Measurements from ENCODE around the gene PAF1.
A peak's percentile ranks its signal among the peaks of the same experiment; 100 is the strongest.
"Not testable (repeated sequence)": the region's sequence is repeated elsewhere in the genome, so short reads cannot be mapped to it uniquely, and the experiment has no call there.

PAF1 gene

GRCh38 chr19:39350156-39350555, 40.8 kb downstream of the PAF1 start:
- H3K4me1 Mint-ChIP-seq: peaks cover 30 to 48% of the 10 kb centered on the region in 2 donors
- no peaks in the 10 kb centered on the region for H3K9me3 Mint-ChIP-seq
- no peak overlapping the region for H3K4me3 Mint-ChIP-seq
- H3K27me3 Mint-ChIP-seq: no peaks in the 10 kb centered on the region
- no peak overlapping the region for H3K27ac Mint-ChIP-seq
- ATAC-seq (replicated peaks) (no peak), DNase-seq (no peak)
- H3K36me3 Mint-ChIP-seq: peaks cover 25 to 44% of the 10 kb centered on the region in 2 donors

- peaks cover 35 to 55% of the 10 kb centered on the region in 2 donors for H3K4me1 Mint-ChIP-seq
- no peak overlapping the region for H3K27ac Mint-ChIP-seq
- DNase-seq: no peak
- peaks cover 25 to 47% of the 10 kb centered on the region in 2 donors for H3K36me3 Mint-ChIP-seq
- H3K27me3 Mint-ChIP-seq: no peaks in the 10 kb centered on the region
- no peaks in the 10 kb centered on the region for H3K9me3 Mint-ChIP-seq
- ATAC-seq (replicated peaks): no peak
- H3K4me3 Mint-ChIP-seq: no peak overlapping the region
These were observed 41.6 kb downstream of the PAF1 start for GRCh38 chr19:39349326-39349725.

GRCh38 chr19:39347332-39348164, 43.4 kb downstream of the PAF1 start:
- Mint-ChIP-seq H3K36me3 (peaks cover 18 to 46% of the 10 kb centered on the region in 2 donors), H3K27ac (peak overlapping the region; percentile 3)

GRCh38 chr19:39345956-39346355, 45.0 kb downstream of the PAF1 start:
- Mint-ChIP-seq H3K36me3 (peaks cover 17 to 40% of the 10 kb centered on the region in 2 donors), H3K9me3 (no peaks in the 10 kb centered on the region), H3K27me3 (no peaks in the 10 kb centered on the region), H3K4me1 (peaks cover 42 to 61% of the 10 kb centered on the region in 2 donors), H3K4me3 (no peak overlapping the region), H3K27ac (peak overlapping the region; percentile 52)
- ATAC-seq (replicated peaks): no peak
- DNase-seq: no peak

More at GRCh38 chr19:39347332-39348164, 43.4 kb downstream of the PAF1 start:
- Mint-ChIP-seq H3K4me1 (peaks cover 46 to 67% of the 10 kb centered on the region in 2 donors), H3K9me3 (no peaks in the 10 kb centered on the region), H3K4me3 (no peak overlapping the region), H3K27me3 (no peaks in the 10 kb centered on the region)
- no peak for DNase-seq
- no peak for ATAC-seq (replicated peaks)

- ATAC-seq (replicated peaks) (no peak), DNase-seq (no peak)
- Mint-ChIP-seq H3K27me3 (no peaks in the 10 kb centered on the region), H3K4me3 (peak overlapping the region; percentile 89 to 94), H3K36me3 (peaks cover 8 to 22% of the 10 kb centered on the region in 2 donors), H3K4me1 (peaks cover 42 to 74% of the 10 kb centered on the region in 2 donors), H3K27ac (peak overlapping the region; percentile 93), H3K9me3 (no peaks in the 10 kb centered on the region)
These were observed 48.1 kb downstream of the PAF1 start for GRCh38 chr19:39342647-39343305.

- peak; percentile 99 for DNase-seq
- Mint-ChIP-seq H3K4me3 (peak within 1 kb of the TSS; percentile 94 to 98), H3K4me1 (peaks cover 42 to 75% of the 10 kb centered on the region in 2 donors), H3K27me3 (no peaks in the 10 kb centered on the region), H3K9me3 (no peaks in the 10 kb centered on the region), H3K27ac (peak within 1 kb of the TSS; percentile 93), H3K36me3 (peaks cover 5 to 19% of the 10 kb centered on the region in 2 donors)
- peak; percentile 89 to 92 for ATAC-seq (replicated peaks)
These were observed 48.9 kb downstream of the PAF1 start, which contains the start of gene SAMD4B for GRCh38 chr19:39341719-39342604. Gene SAMD4B, plus strand, starts transcription at chr19:39342421. Its CDS starts 14,473 bp downstream, at chr19:39356894.

GRCh38 chr19:39341129-39341718, 49.7 kb downstream of the PAF1 start:
- peaks cover 5 to 19% of the 10 kb centered on the region in 2 donors for H3K36me3 Mint-ChIP-seq
- ATAC-seq (replicated peaks) (peak in 1 of 2 donors; percentile 27), DNase-seq (no peak)
- H3K9me3 Mint-ChIP-seq: no peaks in the 10 kb centered on the region
- no peaks in the 10 kb centered on the region for H3K27me3 Mint-ChIP-seq
- H3K4me1 Mint-ChIP-seq: peaks cover 42 to 76% of the 10 kb centered on the region in 2 donors
- H3K4me3 Mint-ChIP-seq: peak overlapping the region; percentile 94 to 98
- H3K27ac Mint-ChIP-seq: peak overlapping the region; percentile 93

- Mint-ChIP-seq H3K36me3 (peaks cover 2 to 12% of the 10 kb centered on the region in 2 donors), H3K4me3 (peak overlapping the region in 1 of 2 donors; percentile 98), H3K4me1 (peaks cover 39 to 69% of the 10 kb centered on the region in 2 donors)
- H3K27ac Mint-ChIP-seq; ATAC-seq (replicated peaks); H3K27me3 Mint-ChIP-seq; H3K9me3 Mint-ChIP-seq; DNase-seq: not testable (repeated sequence)
These were observed 50.8 kb downstream of the PAF1 start for GRCh38 chr19:39340156-39340555.

GRCh38 chr19:39339674-39340073, 51.2 kb downstream of the PAF1 start:
- no peaks in the 10 kb centered on the region for H3K27me3 Mint-ChIP-seq
- H3K4me3 Mint-ChIP-seq: no peak overlapping the region
- DNase-seq: no peak
- peaks cover 5 to 13% of the 10 kb centered on the region in 2 donors for H3K36me3 Mint-ChIP-seq
- ATAC-seq (replicated peaks): no peak
- H3K9me3 Mint-ChIP-seq: peaks cover 0 to 2% of the 10 kb centered on the region in 2 donors
- H3K4me1 Mint-ChIP-seq: peaks cover 40 to 69% of the 10 kb centered on the region in 2 donors
- peak overlapping the region; percentile 65 for H3K27ac Mint-ChIP-seq

- H3K9me3 Mint-ChIP-seq: peaks cover 0 to 2% of the 10 kb centered on the region in 2 donors
- H3K4me1 Mint-ChIP-seq: peaks cover 31 to 60% of the 10 kb centered on the region in 2 donors
- H3K27ac Mint-ChIP-seq: peak overlapping the region; percentile 97
- H3K36me3 Mint-ChIP-seq: peaks cover 4 to 10% of the 10 kb centered on the region in 2 donors
- DNase-seq (no peak), ATAC-seq (replicated peaks) (no peak)
- peak overlapping the region in 1 of 2 donors; percentile 100 for H3K4me3 Mint-ChIP-seq
- no peaks in the 10 kb centered on the region for H3K27me3 Mint-ChIP-seq
These were observed 54.4 kb downstream of the PAF1 start for GRCh38 chr19:39336483-39336882.

All from stimulated activated naive B cell treated with anti-CD40 and anti-IgM and Interleukin-4, amounts not matched to agents 10 μg/mL and 1 μg/mL and 100 μg/mL, for 72 hours (primary cell).